Stimulated activated CD8-positive, alpha-beta memory T cell treated with anti-CD3 and anti-CD28 coated beads, Interleukin-7, amount 100 ng/mL, for 24 hours (primary cell): ENCODE data around the gene POLR2E.

Source experiments
- DNase-seq: peaks from one replicate; pipeline ENCODE4 v3.0.0-alpha.2; 2020; ENCODE audit warnings: low read depth

Gene POLR2E

GRCh38 chr19:1046836-1047695, 48.1 kb downstream of the POLR2E start:
- DNase-seq = no peak

GRCh38 chr19:1046117-1046626, 49.0 kb downstream of the POLR2E start:
- no peak for DNase-seq

GRCh38 chr19:1045247-1045603, 50.0 kb downstream of the POLR2E start:
- DNase-seq = no peak

- no peak for DNase-seq
These were observed 52.3 kb downstream of the POLR2E start for GRCh38 chr19:1042689-1043511.

DNA sequence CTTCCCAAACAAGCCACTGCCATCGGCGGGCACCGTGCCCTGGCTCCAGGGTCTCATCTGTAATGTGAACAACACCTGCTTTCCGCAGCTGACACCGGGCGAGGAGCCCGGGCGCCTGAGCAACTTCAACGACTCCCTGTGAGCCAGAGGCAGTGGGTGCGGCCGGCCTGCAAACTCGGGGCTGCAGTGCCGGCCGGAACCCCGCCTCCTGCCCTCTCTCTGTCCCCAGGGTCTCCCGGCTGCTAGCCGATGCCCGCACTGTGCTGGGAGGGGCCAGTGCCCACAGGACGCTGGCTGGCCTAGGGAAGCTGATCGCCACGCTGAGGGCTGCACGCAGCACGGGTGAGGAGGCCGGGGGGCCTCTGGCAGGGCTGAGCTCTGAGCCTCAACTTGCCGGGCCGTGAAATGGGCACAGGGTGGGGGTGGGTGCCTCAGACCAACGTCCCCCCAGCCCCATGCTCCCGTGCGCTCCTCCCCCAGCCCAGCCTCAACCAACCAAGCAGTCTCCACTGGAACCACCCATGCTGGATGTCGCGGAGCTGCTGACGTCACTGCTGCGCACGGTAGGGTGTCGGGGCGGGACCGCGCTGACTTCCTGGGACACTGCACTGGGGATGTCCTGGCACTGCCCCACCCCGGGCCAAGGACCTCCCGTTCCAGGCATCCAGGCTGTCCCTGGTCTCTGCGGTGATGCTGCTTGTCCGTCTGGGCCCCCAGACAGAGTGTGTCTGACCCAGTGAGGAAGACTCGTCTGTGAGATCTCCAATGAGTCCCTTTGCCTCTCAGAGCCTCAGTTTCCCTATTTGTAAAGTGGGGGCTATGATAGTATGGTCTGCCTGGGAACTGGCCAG, 53.1 kb downstream of the POLR2E start:
- no peak for DNase-seq

DNA sequence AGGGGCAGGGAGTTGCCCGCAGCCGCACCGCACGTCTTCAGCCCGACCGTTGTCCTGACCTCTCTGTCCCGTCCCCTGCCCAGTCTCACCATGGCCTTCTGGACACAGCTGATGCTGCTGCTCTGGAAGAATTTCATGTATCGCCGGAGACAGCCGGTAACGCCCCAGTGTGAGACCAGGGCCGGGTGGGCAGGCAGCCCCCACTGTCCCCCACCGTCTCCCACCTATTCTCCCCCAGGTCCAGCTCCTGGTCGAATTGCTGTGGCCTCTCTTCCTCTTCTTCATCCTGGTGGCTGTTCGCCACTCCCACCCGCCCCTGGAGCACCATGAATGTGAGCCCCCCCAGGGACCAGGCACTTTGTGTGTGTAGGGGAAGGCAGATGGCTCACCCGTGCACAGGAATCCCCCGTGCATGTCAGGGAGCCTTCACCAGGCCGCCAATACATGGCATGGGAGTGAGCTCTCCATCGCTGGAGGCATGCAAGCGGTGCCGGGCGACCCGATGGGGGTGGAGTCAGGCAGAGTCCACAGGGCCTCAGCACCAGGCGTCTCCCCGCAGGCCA, 53.8 kb downstream of the POLR2E start:
- no peak for DNase-seq

DNA sequence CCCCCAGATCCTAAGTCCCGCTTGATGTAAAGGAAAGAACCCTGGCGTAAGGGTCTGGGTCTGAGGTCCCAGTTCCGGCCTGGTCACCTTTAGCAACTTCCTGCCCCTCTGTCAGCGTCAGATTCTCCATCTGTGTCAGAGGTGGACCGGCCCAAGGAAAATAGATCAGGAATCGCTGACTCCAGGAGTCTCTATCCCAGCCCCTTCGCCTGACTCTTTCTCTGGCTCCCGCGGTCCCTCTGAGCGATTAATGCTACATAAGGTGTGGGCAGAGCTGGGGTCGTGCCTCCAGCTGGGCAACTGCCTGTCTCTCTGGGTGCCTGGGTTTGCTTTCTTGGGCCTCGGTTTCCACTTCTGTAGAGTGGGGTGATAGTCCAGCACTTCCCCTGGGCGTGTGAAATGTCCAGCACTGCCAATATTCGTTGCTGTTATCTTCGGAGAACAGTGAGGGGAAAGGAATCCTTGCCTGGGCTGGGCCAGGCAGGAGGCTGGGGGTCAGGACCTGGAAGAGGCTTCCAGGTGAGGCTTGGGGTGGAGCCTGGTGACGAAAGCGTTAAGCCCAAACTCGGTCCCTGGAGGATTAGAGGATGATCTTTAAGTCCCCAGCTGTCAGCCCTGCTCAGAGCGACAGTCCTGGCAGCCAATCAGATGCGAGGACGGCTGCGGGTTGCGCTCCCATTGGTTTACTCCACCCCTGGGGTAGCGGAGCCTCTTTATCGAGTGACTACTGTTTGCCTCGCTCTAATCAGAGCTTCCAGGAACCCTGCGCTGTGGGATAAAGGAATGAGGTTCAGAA, 54.5 kb downstream of the POLR2E start:
- DNase-seq = peak; percentile 83

GRCh38 chr19:1039646-1040475, 55.3 kb downstream of the POLR2E start, which contains the start of gene ABCA7:
TSS of gene ABCA7 (plus strand) at chr19:1040107. CDS start at chr19:1041362, 1,255 bp downstream.
- peak; percentile 99 for DNase-seq

DNA sequence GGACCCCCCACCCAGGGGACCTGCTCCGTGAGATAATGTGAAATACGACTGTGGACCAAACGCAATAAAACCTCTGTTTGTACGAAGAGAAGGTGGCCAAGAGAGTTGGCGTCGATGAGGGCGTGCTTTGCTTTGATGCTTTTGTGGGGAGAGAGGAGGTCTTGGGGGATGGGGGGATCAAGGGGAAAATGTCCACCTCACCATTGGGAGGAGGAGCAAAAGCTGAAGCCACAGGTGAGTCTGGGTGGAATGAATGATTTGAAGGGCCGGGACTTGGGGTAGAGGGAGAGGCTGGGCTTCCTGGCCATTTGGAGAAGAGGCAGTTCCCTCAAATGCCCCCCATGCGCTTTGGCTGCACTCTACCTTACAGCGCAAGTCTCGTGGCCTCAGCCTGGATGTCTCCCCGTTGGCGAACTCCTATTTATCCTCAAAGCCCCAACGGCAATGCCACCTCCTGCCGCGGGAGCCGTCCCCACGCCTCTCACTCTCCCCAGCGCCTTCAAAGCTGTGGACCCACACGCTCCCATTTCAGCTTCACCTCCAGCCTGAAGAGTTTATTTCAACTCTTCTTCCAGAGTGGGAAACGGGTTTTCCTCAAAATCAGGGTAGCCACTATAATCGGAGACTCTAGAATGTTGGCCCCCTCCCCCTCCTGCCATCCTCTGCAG, 56.1 kb downstream of the POLR2E start:
- no peak for DNase-seq

DNA sequence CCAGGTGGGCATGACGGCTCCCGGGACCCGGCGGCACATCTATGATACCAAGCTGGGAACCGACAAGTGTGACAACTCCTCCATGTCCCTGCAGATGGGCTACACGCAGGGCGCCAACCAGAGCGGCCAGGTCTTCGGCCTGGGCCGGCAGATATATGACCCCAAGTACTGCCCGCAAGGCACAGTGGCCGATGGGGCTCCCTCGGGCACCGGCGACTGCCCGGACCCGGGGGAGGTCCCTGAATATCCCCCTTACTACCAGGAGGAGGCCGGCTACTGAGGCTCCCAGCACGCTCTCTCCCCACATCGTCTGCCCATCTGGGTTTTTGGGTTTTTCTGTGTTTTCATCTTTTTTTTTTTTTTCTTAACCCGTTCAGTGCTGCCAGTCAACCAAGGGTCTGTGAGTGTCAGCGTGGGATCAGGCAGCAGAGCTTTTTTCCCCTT, 57.5 kb downstream of the POLR2E start:
- no peak for DNase-seq
